A549 (cell line): ENCODE results near the gene STARD9. TPM values are rescaled to one million over a fixed set of nuclear protein-coding genes. Genes with fewer than 3 reads are reported as not detected.
"Not testable (repeated sequence)": the region's sequence is repeated elsewhere in the genome, so short reads cannot be mapped to it uniquely, and the experiment has no call there.

Experiments
- ATAC-seq, 2 experiments: fragments of 200-7000 bp in 1 of 2; fragments of >200 bp in 1 of 2; cut with Nextera tagmentation in 1 of 2; cut with Tn5 transposase in 1 of 2; 3 replicates each; pipeline versions ENCODE4 v1.8.0 to v1.9.1; 2018 to 2020; ENCODE audit warnings: mild to moderate bottlenecking in 1 of 2, moderate library complexity in 1 of 2
- CTCF ChIA-PET: fragments of 300-600 bp; sonication (Branson Sonifier 250); formaldehyde crosslinking; extraction: SDS; loops from one replicate; lab custom pipeline; 2021; ENCODE audit warnings: antibody characterized with exemption, inconsistent platforms; lab: Yijun Ruan, JAX
- POLR2A ChIA-PET: fragments of 350-600 bp; formaldehyde crosslinking; extraction: SDS; loops from one replicate; lab custom pipeline; 2021; ENCODE audit warnings: antibody characterized with exemption, inconsistent platforms; lab: Yijun Ruan, JAX
- DNase-seq, 2 experiments: peaks; one replicate each; pipeline versions ENCODE4 v3.0.0 to v3.0.0-alpha.2; 2011 to 2016; ENCODE audit warnings: low read depth in 1 of 2, low spot score in 1 of 2
- FAIRE-seq: peaks from 2 replicates; lab custom pipeline; 2011; peaks lifted over from hg19 to GRCh38; lab: Jason Lieb, UNC
- H3K27ac ChIP-seq, 2 experiments: fragments of >200 bp; sonication (Bioruptor Twin); formaldehyde crosslinking; 3 replicates each; pipeline ENCODE4 v1.5.1; 2016 to 2017
- H3K4me1 ChIP-seq: fragments of >200 bp; sonication (Bioruptor Twin); formaldehyde crosslinking; 3 replicates; pipeline ENCODE4 v1.6.1; 2016
- H3K4me2 ChIP-seq: fragments of >200 bp; sonication (Bioruptor Twin); formaldehyde crosslinking; 3 replicates; pipeline ENCODE4 v1.6.1; 2016
- H3K4me3 ChIP-seq: fragments of >200 bp; sonication (Bioruptor Twin); formaldehyde crosslinking; 3 replicates; pipeline ENCODE4 v1.5.1; 2016
- H3K9me3 ChIP-seq: fragments of >200 bp; sonication (Bioruptor Twin); formaldehyde crosslinking; 3 replicates; pipeline ENCODE4 v1.6.1; 2016
- ATOH8 ChIP-seq: fragments of 250-450 bp; sonication (Bioruptor Pico); IDR thresholded peaks from 2 replicates; pipeline ENCODE4 v1.5.0; 2020; ENCODE audit warnings: low read depth, mild to moderate bottlenecking, moderate library complexity
- BCL3 ChIP-seq: fragments of >200 bp; sonication (Bioruptor Twin); formaldehyde crosslinking; IDR thresholded peaks from 3 replicates; pipeline ENCODE4 v1.6.1; 2016
- CTCF ChIP-seq: fragments of >200 bp; sonication (Bioruptor Twin); formaldehyde crosslinking; IDR thresholded peaks from 3 replicates; pipeline ENCODE4 v1.5.1; 2016
- E2F6 ChIP-seq: IDR thresholded peaks from 2 replicates; pipeline ENCODE4 v1.6.1; 2012; ENCODE audit warnings: low read depth, borderline replicate concordance
- EHMT2 ChIP-seq: fragments of 200-600 bp; sonication (generic); IDR thresholded peaks from 2 replicates; pipeline ENCODE4 v1.6.1; 2016; ENCODE audit warnings: antibody characterized with exemption, low read depth, mild to moderate bottlenecking, moderate library complexity
- ELK1 ChIP-seq: fragments of 150-350 bp; IDR thresholded peaks from 2 replicates; pipeline ENCODE4 v1.6.1; 2014; ENCODE audit warnings: low read depth, mild to moderate bottlenecking, low read length
- GATA3 ChIP-seq: IDR thresholded peaks from 2 replicates; pipeline ENCODE4 v1.6.1; 2012; ENCODE audit warnings: borderline replicate concordance
- HEYL ChIP-seq: fragments of 250-450 bp; sonication (Bioruptor Pico); IDR thresholded peaks from 2 replicates; pipeline ENCODE4 v1.8.0; 2021; ENCODE audit warnings: mild to moderate bottlenecking, moderate library complexity
- HMGXB4 ChIP-seq: fragments of 250-450 bp; sonication (Bioruptor Pico); IDR thresholded peaks from 2 replicates; pipeline ENCODE4 v1.5.0; 2021; ENCODE audit warnings: mild to moderate bottlenecking, moderate library complexity, borderline replicate concordance
- HOXA7 ChIP-seq: fragments of 250-450 bp; sonication (Bioruptor Pico); IDR thresholded peaks from 2 replicates; pipeline ENCODE4 v1.5.0; 2020; ENCODE audit warnings: mild to moderate bottlenecking, moderate library complexity
- HOXB5 ChIP-seq: fragments of 250-450 bp; sonication (Bioruptor Pico); IDR thresholded peaks from 2 replicates; pipeline ENCODE4 v1.5.0; 2020; ENCODE audit warnings: mild to moderate bottlenecking, moderate library complexity
- JUNB ChIP-seq: fragments of >200 bp; sonication (Bioruptor Twin); formaldehyde crosslinking; IDR thresholded peaks from 2 replicates; pipeline ENCODE4 v1.6.1; 2016
- MAFK ChIP-seq: fragments of 450-650 bp; IDR thresholded peaks from 2 replicates; pipeline ENCODE4 v1.6.1; 2014; ENCODE audit not compliant: partially characterized antibody
- MAZ ChIP-seq: fragments of 150-350 bp; IDR thresholded peaks from 2 replicates; pipeline ENCODE4 v1.6.1; 2014; ENCODE audit warnings: antibody characterized with exemption, low read depth, low read length, borderline replicate concordance
- MYC ChIP-seq: IDR thresholded peaks from 2 replicates; pipeline ENCODE4 v1.6.1; 2012; ENCODE audit warnings: mild to moderate bottlenecking, inconsistent platforms, low read length, improper control_type of control experiment, borderline replicate concordance
- POLR2AphosphoS2 ChIP-seq: conservative IDR thresholded peaks from 2 replicates; pipeline ENCODE4 v1.6.1; 2012; ENCODE audit warnings: low read length, improper control_type of control experiment, inconsistent platforms
- SMC3 ChIP-seq: fragments of >200 bp; sonication (Bioruptor Twin); formaldehyde crosslinking; IDR thresholded peaks from 3 replicates; pipeline ENCODE4 v1.6.1; 2018; ENCODE audit warnings: inconsistent platforms
- SREBF2 ChIP-seq: fragments of 450-650 bp; IDR thresholded peaks from 2 replicates; pipeline ENCODE4 v1.6.1; 2014; ENCODE audit warnings: mild to moderate bottlenecking, moderate library complexity
- TFCP2L1 ChIP-seq: fragments of 250-450 bp; sonication (Bioruptor Pico); IDR thresholded peaks from 2 replicates; pipeline ENCODE4 v1.5.0; 2021; ENCODE audit warnings: mild to moderate bottlenecking
- ZNF302 ChIP-seq: fragments of 250-450 bp; sonication (Bioruptor Pico); IDR thresholded peaks from 2 replicates; pipeline ENCODE4 v1.9.0; 2021; ENCODE audit warnings: inconsistent platforms, mild to moderate bottlenecking, moderate library complexity
- WGBS: methylation state at CpG from one replicate; pipeline ENCODE4 v1.1.6; 2017; ENCODE audit errors: missing lambda C conversion rate; 5-methylcytosine and 5-hydroxymethylcytosine counted together
- polyA plus RNA-seq, 4 experiments: library from polyadenylated mRNA; depleted of rRNA in 3 of 4; stranded (reverse); fragments of >200 nt; fragmentation: RNase III in 1 of 4; extraction: RNeasy Plus Mini Kit Qiagen cat#74134 plus additional on column Dnase treatment in 1 of 4; gene quantifications; 2 replicates in 3 of 4; 3 replicates in 1 of 4; pipeline ENCODE4 v1.2.3, GENCODE V29; 2011 to 2017

The STARD9 gene
- polyA plus RNA-seq, 2 of the 4 experiments (the other 2 are of a cell fraction) = 1.2 TPM

GRCh38 chr15:42549741-42550392 lies 25.5 kb upstream of the STARD9 start:
- H3K4me3 ChIP-seq = peak overlapping the region; percentile 77
- no peaks in the 10 kb centered on the region for H3K9me3 ChIP-seq
- DNase-seq (no peak), ATAC-seq (no peak), FAIRE-seq (no peak)
- POLR2A ChIA-PET = no interaction called here
- peak overlapping the region; percentile 80 for H3K4me2 ChIP-seq
- H3K27ac ChIP-seq = peak overlapping the region; percentile 86 to 98; a peak in 4 of 6 replicates
- TF ChIP-seq MAFK (no peak), POLR2AphosphoS2 (no peak), CTCF (no peak), E2F6 (no peak), SMC3 (no peak), HEYL (CRISPR knock-in tag) (no peak), ATOH8 (CRISPR knock-in tag) (no peak), HOXA7 (CRISPR knock-in tag) (no peak), EHMT2 (no peak), MYC (no peak), JUNB (no peak), MAZ (no peak), BCL3 (no peak), HMGXB4 (no peak), GATA3 (no peak), SREBF2 (no peak)
- H3K4me1 ChIP-seq = peaks cover 16% of the 10 kb centered on the region; the same call in 2 of the 3 replicates
- 78% methylated on average over 11 of the region's 12 CpGs for WGBS
- CTCF ChIA-PET = no interaction called here

GRCh38 chr15:42553554-42553953 lies 21.9 kb upstream of the STARD9 start:
- WGBS = 81% methylated on average over 1 of the region's 1 CpG

GRCh38 chr15:42556550-42557207 lies 18.7 kb upstream of the STARD9 start:
- H3K4me1 ChIP-seq, H3K4me2 ChIP-seq, H3K27ac ChIP-seq, H3K4me3 ChIP-seq, ATAC-seq, DNase-seq, FAIRE-seq, H3K9me3 ChIP-seq: not testable (repeated sequence)
- WGBS = 95% methylated on average over 12 of the region's 12 CpGs
- ChIA-PET POLR2A (interaction anchor here (0.6 kb wide), 1 partner anchor 17 kb away, joined by 3 read pairs; no protein-coding TSS in a partner anchor), CTCF (interaction anchor here (0.7 to 1.2 kb wide), 2 partner anchors 13 to 87 kb away, joined by 3 to 4 read pairs; no protein-coding TSS in a partner anchor)

More at GRCh38 chr15:42553554-42553953, 21.9 kb upstream of the STARD9 start:
- CTCF ChIA-PET = no interaction called here
- peaks cover 8% of the 10 kb centered on the region; the same call in 1 of the 3 replicates for H3K4me1 ChIP-seq
- H3K4me3 ChIP-seq = no peak overlapping the region
- TF ChIP-seq ZNF302 (no peak), ELK1 (no peak), TFCP2L1 (no peak), HOXB5 (CRISPR knock-in tag) (no peak), SREBF2 (no peak)
- H3K4me2 ChIP-seq = no peak overlapping the region
- ATAC-seq = no peak
- FAIRE-seq = no peak
- POLR2A ChIA-PET = no interaction called here
- no peak overlapping the region for H3K27ac ChIP-seq
- DNase-seq = no peak
- no peaks in the 10 kb centered on the region for H3K9me3 ChIP-seq
